GM19351 (cell line): ENCODE measurements around the gene NR3C2.
A peak's percentile ranks its signal among the peaks of the same experiment; 100 is the strongest.

ENCODE experiments used
- ATAC-seq: cut with Tn5 transposase; IDR thresholded peaks from one replicate; pipeline ENCODE4 v1.9.1; 2021; ENCODE audit warnings: mild to moderate bottlenecking, moderate library complexity; ENCODE audit not compliant: unreplicated experiment

The NR3C2 gene

DNA sequence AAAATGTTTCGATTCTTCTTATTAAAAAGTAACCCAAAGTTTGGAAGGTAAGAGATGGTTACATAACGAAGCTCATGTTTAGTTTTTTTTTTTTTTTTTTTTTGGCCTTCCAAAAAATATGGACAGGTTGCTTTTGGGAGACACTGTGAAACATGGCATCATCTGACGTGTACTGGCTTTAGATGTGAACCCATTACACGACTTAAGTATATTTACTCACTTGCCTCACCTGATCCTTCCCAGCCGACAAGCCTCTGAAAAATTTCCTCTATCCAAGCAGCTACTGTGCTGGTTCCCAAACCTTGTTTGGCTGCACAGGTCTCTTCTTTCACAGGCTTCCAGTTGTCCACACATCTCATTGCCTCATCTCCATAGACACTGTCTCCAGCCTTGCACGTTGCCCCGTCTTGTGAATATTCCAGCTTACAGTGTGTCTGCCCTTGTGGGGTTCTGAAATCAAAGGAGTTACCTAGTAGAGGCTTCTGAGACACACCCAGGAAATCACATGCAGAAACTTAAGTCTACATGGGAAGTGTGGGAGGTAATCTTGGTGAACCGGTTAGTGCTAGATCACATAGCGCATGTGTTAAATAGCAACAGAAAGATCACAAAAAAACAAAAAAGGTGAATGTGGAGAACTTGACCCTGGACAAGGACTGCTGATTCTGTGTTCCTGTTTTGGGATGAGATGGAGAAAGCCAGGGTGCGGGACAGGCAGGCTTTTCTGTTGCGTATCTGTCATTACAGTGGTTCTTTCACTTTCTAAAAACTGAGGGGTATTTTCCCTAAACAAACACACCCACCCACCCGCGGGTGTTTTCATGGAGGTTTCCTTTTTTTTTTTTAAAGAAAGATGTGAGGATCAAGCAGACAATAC is 381.7 kb downstream of the NR3C2 start:
- ATAC-seq: peak; percentile 29

DNA sequence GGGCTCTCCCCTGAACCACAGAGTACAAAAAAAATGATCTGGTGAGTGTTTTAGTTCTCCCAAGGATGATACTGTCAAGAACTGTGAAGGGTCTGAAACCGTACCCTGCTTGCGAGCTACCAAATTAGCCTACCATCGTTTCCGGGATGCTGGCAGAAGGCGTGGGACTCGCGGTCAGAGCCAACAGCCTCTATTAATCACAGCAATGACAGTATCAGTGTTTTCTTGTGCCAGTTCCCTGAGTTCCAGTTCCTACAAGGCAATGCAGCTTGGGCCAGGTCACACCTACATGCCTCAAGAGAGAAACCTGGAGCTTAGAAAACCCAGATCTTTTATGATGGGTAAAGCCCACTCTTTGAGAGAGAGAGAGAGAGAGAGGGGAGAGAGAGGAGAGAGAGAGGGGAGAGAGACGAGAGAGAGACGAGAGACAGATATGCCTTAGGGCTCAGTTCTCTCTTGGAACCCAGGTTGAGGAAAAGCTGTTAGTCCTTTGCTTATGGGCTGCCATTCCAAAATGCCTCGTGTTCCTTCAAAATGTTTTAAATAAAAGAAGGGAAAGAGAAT is 382.5 kb downstream of the NR3C2 start:
- no peak for ATAC-seq

DNA sequence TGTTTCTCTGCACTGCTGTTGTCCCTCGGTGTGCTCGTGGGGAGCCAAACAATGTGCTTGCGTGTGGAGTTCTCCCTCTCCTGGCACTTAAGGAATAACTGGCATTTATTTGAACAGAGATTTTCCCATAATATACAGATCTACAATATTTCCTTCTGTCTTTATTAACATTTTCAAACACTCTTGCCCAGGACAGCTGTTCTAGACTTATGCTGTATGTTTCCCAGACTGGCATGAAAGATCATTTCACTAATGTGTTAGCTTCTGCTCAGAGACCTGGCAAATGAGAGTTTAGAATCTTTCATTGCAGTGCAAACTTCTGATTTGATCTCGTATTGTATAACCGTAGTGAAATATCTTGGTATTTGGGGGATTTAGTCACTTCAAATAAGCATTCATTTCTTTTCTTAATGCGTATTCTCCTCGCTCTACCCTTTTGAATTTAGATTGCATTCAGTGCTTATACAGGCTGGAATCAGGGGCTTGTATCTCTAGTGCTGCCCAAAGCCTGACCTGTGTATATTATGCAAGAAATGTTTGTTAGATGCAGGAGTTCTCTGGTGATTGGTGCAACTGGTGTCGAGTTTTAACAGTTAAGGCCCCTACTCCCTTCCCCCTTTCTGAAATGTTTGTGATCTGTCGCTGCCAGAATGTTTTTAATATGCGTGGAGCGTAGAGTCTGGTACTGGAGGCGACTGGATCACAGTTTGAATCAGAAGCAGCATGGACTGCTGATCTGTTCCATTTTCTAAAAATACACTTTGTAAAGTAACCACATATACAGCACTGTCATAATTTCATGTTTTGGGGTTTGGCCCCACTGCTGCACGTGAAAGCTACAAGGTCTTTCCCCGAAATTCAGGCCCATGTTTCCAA is 384.0 kb downstream of the NR3C2 start:
- ATAC-seq: no peak

DNA sequence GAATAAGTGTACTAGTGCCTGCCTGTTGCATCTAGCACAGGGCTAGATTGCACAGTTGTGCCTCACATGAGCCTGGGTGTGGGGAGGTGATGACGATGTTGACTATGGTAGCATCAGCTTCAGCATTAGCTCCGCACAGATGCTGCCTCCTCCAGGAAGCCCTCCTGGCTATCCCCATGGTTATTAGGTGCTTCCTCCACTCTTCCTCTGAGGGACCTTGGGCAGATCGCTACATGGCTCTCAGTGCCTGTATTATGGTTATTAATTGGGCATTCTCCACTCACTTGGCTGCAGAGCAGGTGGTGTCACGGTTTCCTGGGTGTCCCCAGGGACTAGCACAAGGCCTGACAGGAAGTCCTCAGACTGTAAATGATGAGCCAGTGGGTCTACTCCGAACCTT is 384.7 kb downstream of the NR3C2 start:
- peak; percentile 33 for ATAC-seq

DNA sequence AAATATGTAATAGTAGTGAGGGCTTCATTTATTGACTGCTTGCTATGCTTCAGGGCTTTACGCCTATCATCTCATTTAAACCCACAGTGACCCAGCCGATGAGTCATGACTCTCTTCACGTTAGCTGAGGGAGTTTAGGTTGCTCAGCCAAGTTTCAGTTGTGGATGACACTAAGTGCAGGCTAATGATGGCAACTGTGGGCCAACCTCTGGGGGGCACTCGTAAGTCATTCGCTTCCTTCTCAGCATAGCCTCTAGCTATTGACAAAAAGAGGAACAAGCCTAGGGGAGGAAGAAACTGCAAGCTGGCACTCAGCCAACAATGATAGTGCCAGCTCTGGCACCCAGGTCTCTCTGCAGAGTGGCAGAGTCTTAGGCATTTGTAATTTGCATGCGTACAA is 385.3 kb downstream of the NR3C2 start:
- peak; percentile 82 for ATAC-seq

DNA sequence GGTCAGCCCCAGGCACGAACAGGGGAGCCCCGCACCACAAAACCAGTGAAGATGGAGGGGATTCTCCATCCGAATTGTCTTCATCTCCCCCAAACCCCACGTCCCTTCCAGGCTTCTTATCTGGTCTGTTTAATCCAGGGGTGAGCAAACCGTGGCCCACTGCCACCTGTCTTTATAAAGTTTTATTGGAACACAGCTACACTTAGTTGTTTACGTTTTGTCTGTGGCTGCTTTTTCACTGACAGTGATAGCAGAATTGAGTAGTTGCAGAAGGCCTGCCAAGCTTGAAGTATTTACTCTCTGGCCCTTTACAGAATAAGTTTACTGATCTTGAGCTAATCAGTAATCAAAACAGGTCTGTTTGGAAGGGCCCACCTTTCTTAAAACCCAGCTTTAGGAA is 386.4 kb downstream of the NR3C2 start:
- no peak for ATAC-seq

DNA sequence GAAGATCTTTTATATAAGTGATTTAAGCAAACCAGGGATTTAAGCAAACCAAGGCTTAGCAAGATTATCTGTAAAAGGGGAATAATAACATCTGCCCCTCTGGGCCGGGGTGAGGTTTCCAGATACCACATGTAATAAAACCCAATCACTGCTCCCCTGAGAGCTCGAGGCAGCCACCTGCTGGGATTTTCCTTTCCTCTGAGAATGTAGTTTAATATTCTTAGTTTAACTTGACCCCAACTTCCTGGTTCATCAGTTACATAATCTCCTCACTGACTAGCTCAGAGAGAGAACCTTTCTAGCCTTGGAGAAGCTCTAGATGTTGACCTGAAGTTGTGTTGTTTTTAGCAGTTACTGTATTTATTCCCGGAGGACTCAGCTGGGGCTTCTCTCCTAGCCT is 387.9 kb downstream of the NR3C2 start:
- no peak for ATAC-seq

DNA sequence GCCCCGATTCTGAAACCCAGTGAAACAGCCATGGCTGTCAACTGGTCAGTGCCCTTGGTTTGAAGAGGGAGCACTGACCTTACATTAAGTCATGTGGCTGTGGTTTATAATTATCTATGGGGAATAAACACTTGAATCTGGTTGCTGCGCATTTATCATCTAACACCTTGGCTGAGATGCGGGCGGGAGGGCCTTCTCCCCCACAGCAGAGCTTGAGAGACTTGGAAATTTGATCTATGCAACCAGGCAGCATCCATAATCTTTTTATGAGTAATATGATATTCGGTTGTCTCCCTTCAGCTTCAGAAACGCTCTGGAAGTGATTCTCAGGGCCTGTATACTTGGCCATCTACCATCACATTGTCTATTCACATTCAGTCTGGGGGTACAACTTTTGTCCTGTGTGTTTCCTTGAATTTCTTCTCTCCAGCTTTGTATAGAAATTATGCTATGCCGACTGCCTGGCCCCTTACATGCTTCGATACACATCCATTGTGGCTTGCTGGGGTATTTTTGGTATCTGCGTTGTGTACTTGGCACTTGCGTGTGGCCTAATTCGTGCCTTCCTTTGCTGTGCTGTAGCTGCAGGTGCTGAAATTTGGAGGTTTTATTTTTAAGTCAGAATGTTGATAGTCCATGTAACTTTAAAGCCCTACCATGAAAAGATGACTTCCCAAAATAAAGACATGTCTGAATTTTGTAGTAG is 388.8 kb downstream of the NR3C2 start:
- ATAC-seq: no peak

DNA sequence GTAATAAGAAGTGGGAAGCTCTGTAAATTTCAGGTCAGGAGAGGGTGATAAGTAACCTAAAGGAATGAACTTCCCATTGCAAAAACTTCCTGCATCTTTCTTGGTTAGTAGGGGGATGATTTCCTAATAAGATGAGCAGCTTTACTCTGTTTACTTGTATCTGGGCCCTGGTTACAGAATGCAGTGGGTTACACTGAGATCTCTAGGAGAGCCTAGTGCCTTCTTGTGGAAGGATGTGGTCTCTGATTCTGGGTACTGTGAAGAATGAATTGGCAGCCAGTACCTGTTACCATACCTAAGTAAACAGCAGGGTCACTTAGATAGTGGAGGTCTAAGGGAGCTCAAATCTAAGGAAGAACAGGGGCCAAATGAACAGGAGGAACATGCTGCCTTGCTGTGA is 389.8 kb downstream of the NR3C2 start:
- no peak for ATAC-seq

DNA sequence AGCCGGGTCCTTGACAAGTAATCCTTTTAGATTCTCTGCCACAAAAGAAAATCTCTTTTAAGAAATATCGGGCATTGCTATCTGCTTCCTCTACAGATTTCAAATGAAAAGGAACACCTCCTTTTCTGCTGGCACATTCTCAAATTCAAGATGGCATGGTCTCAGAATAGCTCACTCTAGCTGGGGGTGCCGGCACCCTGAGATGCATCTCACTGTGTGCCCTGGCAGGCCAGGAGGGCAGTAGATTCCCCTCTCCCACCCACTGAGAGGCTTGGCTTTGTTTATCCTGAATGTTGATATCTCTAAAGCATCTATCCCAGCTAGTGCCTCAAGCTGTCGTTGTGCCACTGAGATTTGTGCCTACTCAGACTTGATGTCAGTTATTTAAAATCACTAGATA is 390.8 kb downstream of the NR3C2 start:
- ATAC-seq: no peak

DNA sequence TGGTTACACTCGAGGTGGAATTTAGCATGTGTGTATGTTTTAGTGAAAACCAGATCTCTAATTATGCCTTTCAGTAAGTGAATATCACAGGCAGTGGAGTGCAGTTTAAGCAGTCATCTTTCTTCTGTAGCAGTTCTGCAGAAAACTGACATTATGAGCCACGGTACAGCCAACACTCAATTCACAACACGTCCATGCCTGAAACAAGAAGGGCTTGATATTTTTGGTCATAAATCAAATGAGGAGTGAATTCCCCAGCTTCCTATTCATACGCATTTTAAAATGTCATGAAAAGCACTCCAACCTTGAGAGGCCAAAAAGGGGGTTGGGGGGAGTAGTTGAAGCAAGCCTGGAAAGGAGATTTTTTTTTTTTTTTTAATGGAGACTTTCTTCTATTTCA is 393.6 kb downstream of the NR3C2 start:
- ATAC-seq: no peak

DNA sequence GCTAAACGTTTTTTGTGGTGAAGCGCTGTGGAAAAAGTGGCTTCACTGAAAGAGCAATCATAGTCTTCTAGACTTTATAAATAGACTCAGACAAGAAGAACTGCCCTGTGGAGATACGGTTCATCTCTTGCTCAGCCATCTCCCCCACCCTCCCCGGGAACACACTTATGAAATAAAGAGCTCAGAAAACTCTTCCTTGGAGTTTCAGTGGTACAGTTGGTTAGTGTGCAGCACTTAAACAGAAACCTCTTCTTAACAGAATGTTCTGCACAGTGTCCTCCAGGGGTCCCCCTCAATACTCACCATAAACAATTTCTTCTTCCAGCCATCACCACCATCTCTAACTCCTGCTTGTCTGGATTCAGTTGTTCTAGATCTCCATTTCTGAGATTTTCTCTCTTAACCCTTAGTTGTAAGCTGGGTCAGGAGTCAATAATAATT is 397.3 kb downstream of the NR3C2 start:
- ATAC-seq: peak; percentile 93

DNA sequence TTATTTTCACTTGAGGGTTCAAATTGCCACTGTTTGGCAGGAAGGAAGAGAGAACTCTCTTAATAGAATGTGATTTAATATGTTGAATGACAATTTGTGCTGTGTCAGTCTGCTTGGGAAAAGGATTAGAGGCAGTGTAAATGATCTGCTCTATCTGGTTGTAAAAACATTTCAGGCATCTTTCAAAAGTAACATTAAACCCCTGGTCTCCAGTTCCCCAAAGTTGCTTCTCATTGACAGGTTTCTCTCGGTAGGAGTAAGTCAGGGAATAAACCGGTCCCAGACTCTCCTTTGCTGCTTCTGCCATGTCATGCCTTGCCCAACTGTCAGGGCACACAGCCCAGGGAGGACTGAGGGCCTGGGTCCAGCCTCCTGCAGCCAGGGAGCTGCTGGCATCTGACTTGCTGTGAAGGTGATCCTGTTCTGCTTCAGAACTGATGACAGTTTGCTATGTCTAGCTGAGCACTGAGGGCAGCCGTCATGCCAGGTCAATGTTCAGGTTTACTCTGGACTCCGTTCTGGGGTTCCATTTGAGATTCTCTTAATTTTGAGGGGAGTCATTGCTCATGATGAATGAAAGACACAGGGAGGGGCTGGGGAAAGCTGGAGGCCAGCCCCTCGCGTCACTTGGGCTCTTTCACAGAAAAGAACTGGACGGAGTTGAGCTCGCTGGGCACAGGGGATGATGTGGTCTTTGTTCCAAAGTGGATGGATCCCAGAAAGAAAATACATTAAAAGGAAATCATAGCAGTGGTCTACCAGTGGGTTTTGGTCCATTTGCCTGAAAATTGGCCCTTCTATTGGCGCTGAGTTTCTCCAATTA is 397.9 kb downstream of the NR3C2 start:
- ATAC-seq: peak; percentile 10

DNA sequence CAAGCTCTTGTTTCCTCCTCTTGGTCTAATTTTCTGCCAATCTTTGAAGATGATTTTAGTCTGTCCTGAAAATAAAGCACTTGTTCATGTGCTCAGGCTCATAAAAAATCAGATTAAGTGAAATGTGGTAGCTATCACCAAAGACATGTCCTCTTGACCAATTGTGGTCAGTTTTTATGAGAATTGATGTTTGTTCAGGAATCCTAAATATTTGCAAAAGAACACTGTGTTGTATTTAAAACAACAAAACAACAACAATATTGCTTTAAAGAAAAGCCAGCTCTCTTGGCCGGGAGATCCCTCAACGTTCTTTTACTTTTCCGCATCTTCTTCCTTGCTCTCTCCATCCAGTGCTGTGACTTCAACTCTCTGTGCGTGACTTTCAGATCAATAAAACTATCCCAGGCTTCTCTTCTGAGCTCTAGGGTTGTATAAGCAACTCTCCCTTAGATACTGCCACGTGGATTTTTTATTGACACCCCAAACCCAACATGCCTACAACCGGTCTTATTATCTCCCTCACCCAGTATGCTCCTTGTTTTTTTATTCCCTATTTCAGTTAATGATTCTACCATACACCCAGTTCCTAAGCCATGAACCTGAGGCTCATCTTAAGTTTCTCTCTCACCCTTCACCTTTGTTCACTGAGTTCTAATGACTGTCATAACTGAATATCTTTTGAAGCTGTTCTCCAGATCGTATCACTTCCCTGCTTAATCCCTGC is 400.4 kb downstream of the NR3C2 start:
- no peak for ATAC-seq

DNA sequence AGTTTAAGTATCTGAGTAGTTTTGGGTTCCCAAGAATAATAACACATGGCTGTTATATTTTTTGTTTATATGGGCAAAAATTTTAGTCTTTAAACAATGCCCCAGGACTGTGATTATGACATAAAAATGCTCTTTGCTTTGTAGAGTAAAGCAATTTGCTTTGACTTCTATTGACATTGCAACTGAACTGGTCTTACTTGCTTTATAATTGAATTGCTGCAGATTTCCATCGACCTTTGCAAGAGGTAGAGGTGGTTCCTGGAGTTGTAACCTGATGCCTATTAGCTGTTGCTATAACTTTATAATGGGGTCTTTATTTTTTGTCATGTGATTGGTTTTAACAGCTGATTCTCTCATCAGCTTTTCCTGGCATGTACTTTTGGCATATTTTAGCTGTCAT is 407.4 kb downstream of the NR3C2 start:
- ATAC-seq: no peak

DNA sequence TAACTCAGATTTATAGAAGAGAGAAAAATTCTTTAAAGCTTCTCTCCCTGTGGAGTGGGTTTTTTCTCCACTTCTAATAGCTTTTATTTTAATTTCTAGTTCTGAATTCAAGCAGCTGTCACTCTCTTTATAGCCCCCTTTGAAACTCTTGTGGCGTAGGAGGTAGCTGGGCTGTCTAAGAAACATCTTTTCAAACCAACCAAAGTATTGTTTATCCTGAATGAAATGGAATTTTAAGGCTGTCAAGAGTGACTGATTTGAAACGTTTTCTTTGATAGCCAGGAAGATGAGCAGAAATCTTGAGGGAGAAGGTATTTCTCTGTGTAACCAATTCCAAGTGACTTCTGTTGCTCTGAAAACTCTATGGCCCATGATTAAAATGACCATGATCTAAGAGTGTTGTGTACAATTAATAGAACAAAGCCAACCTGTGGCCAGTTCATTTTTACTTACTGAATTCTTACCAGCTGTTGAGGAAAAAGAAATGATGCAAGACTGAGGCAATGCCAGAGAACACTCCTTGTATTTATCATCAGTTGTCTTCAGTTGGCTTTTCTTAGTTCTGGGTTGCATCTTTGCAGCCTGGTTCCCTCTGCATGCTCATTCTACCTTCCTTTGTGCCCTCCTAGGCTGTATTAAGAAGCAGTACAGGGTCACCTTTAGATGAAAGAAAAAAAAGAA is 411.9 kb downstream of the NR3C2 start:
- ATAC-seq: no peak

DNA sequence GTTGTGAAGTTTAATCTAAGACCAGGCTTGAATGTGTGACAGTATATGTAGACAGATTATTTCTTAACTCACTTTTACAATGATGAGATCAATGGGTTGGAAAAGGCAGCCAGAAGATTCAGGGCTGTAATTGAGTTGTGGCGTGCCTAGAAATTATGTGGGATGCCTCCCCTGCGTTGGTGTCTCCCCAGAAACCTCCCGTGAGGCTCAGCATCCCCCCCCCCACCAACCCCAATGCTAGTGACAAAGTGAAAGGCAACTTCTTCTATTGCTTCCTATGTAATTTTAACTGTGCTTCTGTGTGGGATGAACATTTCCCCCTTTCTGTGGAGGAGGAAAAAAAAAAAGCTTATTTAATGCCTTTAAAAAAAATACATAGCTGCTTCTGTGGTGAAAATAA is 412.4 kb downstream of the NR3C2 start:
- no peak for ATAC-seq
